GM12864 (cell line): ENCODE results near the gene CSF3R.

Experiments used
- DNase-seq: peaks from one replicate; pipeline ENCODE4 v3.0.0-alpha.2; 2011; ENCODE audit warnings: low read depth
- H3K4me3 ChIP-seq: 2 replicates; pipeline ENCODE4 v1.5.1; 2011; ENCODE audit warnings: mild to moderate bottlenecking, low read depth, low read length, control low read depth
- CTCF ChIP-seq: IDR thresholded peaks from 2 replicates; pipeline ENCODE4 v1.5.1; 2011; ENCODE audit warnings: low read depth, mild to moderate bottlenecking, moderate library complexity, low read length, control low read depth, inconsistent platforms; ENCODE audit errors: missing control alignments

CSF3R gene

GRCh38 chr1:36438715-36439114, 44.0 kb downstream of the CSF3R start:
- DNase-seq = no peak

GRCh38 chr1:36436821-36437220, 45.9 kb downstream of the CSF3R start:
- H3K4me3 ChIP-seq = no peak overlapping the region
- no peak for TF ChIP-seq CTCF
- DNase-seq = no peak

More at GRCh38 chr1:36438715-36439114, 44.0 kb downstream of the CSF3R start:
- TF ChIP-seq CTCF = no peak
- H3K4me3 ChIP-seq = no peak overlapping the region

GRCh38 chr1:36433102-36433501, 49.6 kb downstream of the CSF3R start:
- DNase-seq = no peak
- H3K4me3 ChIP-seq = no peak overlapping the region
- no peak for TF ChIP-seq CTCF

- no peak overlapping the region for H3K4me3 ChIP-seq
- no peak for DNase-seq
- TF ChIP-seq CTCF = no peak
Measured at GRCh38 chr1:36432616-36433015, 50.1 kb downstream of the CSF3R start.

- no peak for TF ChIP-seq CTCF
- H3K4me3 ChIP-seq = no peak overlapping the region
- DNase-seq = no peak
Measured at GRCh38 chr1:36425791-36426190, 56.9 kb downstream of the CSF3R start.

GRCh38 chr1:36421649-36422048, 61.1 kb downstream of the CSF3R start:
- DNase-seq = no peak
- no peak for TF ChIP-seq CTCF
- no peak overlapping the region for H3K4me3 ChIP-seq

GRCh38 chr1:36420836-36421317, 61.8 kb downstream of the CSF3R start:
- no peak overlapping the region for H3K4me3 ChIP-seq
- TF ChIP-seq CTCF = peak; percentile 99
- DNase-seq = no peak
